Kidney (tissue), 14 donors: ENCODE results near the gene CREBL2. TPM values are rescaled to one million over a fixed set of nuclear protein-coding genes. Genes with fewer than 3 reads are reported as not detected.

Experiments
- DNase-seq, 5 donors: peaks; one replicate each; pipeline ENCODE4 v3.0.0-alpha.2; 2013 to 2020
- FAIRE-seq: peaks from 2 replicates; lab custom pipeline; 2012; peaks lifted over from hg19 to GRCh38; lab: Jason Lieb, UNC
- H3K27ac ChIP-seq, 2 donors: one replicate each; pipeline ENCODE4 v1.7.0; 2013; ENCODE audit warnings: low read depth in 2 of 2, low read length in 2 of 2, inconsistent platforms in 1 of 2
- H3K27me3 ChIP-seq: one replicate; pipeline ENCODE4 v1.7.1; 2013; ENCODE audit warnings: low read length, inconsistent platforms; ENCODE audit not compliant: control insufficient read depth, insufficient read depth
- H3K36me3 ChIP-seq, 3 donors: one replicate each; pipeline versions ENCODE4 v1.7.0 to v1.7.1; 2013; ENCODE audit warnings: low read length in 3 of 3, control low read depth in 1 of 3, inconsistent platforms in 1 of 3; ENCODE audit not compliant: insufficient read depth in 3 of 3, control insufficient read depth in 2 of 3
- H3K4me1 ChIP-seq, 3 donors: one replicate each; pipeline versions ENCODE4 v1.7.0 to v1.7.1; 2013; ENCODE audit warnings: low read length in 3 of 3, inconsistent platforms in 1 of 3, low read depth in 1 of 3; ENCODE audit not compliant: control insufficient read depth in 2 of 3, insufficient read depth in 2 of 3
- H3K4me3 ChIP-seq, 3 donors: one replicate each; pipeline versions ENCODE4 v1.7.0 to v1.8.1; 2013; ENCODE audit warnings: low read length in 3 of 3, control low read depth in 1 of 3, inconsistent platforms in 1 of 3
- H3K9ac ChIP-seq, 3 donors: one replicate each; pipeline versions ENCODE4 v1.7.0 to v1.7.1; 2013; ENCODE audit warnings: low read length in 3 of 3, control low read depth in 1 of 3, inconsistent platforms in 1 of 3
- H3K9me3 ChIP-seq, 3 donors: one replicate each; pipeline versions ENCODE4 v1.7.0 to v1.7.1; 2013; ENCODE audit warnings: low read length in 3 of 3, control low read depth in 1 of 3, inconsistent platforms in 1 of 3; ENCODE audit not compliant: control insufficient read depth in 2 of 3, insufficient read depth in 1 of 3
- CTCF ChIP-seq: IDR thresholded peaks from 3 replicates; pipeline ENCODE4 v1.5.1; 2012; ENCODE audit warnings: mild to moderate bottlenecking, moderate library complexity, borderline replicate concordance; ENCODE audit not compliant: insufficient read depth; ENCODE audit errors: extremely low read depth
- intact Hi-C: fragments of 100-400 bp; cut with DNase I; formaldehyde crosslinking; loops from one replicate; pipeline ENCODE4 v1.11.1; 2022
- polyA plus RNA-seq: library from polyadenylated mRNA; stranded (reverse); fragments of 350-450 nt; fragmentation: Illumina TruSeq; extraction: RNeasy Lipid Tissue Mini Kit (QIAGEN cat#74804); gene quantifications from one replicate; pipeline ENCODE4 v1.2.3, GENCODE V29; 2014; ENCODE audit warnings: low read depth, low replicate concordance; ENCODE audit not compliant: insufficient read depth
- total RNA-seq: library from RNA; stranded (reverse); fragmentation: NEBNext Ultra II Directional; extraction: Animal tissue kit (Norgen Biotek cat#: 25700); gene quantifications from one replicate; pipeline ENCODE4 v1.2.1, GENCODE V29; 2021
- donor health status: control.
- donor health status: control.
- donor health status: control.
- donor health status: control.
- donor health status: control.
- donor health status: DM: yes; HTN: yes; CAD: no.
- donor health status: Normal renal cell carcinoma (clear cell type).

Gene CREBL2
- total and polyA plus RNA-seq, 2 donors from 2014 or later, result 35.8 to 38.6 TPM

- no peaks in the 10 kb centered on the region for H3K27me3 ChIP-seq
- intact Hi-C loops, result no loop called here
- no peak for TF ChIP-seq CTCF
- no peaks in the 10 kb centered on the region for H3K36me3 ChIP-seq
- H3K9ac ChIP-seq, result no peak overlapping the region
- no peak overlapping the region for H3K27ac ChIP-seq
- no peak for FAIRE-seq
- no peaks in the 10 kb centered on the region for H3K9me3 ChIP-seq
- peaks cover 0 to 2% (median 0%) of the 10 kb centered on the region in 3 donors for H3K4me1 ChIP-seq
- no peak overlapping the region for H3K4me3 ChIP-seq
- peak in 2 of 5 donors; percentile 10 to 24 for DNase-seq
These were observed 81.5 kb downstream of the CREBL2 start for GRCh38 chr12:12693111-12693671.

Other genes with a start within 250 kb of the CREBL2 start
- gene DUSP16, start 49.0 kb upstream of the CREBL2 start, total RNA-seq, result 27.4 TPM
- 6.6 TPM for gene DUSP16, start 49.0 kb upstream of the CREBL2 start, polyA plus RNA-seq
- 0.19 TPM for gene GPR19, start 84.3 kb downstream of the CREBL2 start, total RNA-seq
- gene GPR19, start 84.3 kb downstream of the CREBL2 start, polyA plus RNA-seq, result not detected
- 52.3 TPM for gene CDKN1B, start 105.5 kb downstream of the CREBL2 start, total RNA-seq
- gene CDKN1B, start 105.5 kb downstream of the CREBL2 start, polyA plus RNA-seq, result 27.9 TPM
- gene APOLD1, start 173.8 kb downstream of the CREBL2 start, total RNA-seq, result 18.9 TPM
- gene APOLD1, start 173.8 kb downstream of the CREBL2 start, polyA plus RNA-seq, result 4.5 TPM
- gene DDX47, start 201.5 kb downstream of the CREBL2 start, total RNA-seq, result 50.9 TPM
- gene DDX47, start 201.5 kb downstream of the CREBL2 start, polyA plus RNA-seq, result 35.1 TPM